Measurements from ENCODE around the gene SNX20. TPM values are rescaled to one million over a fixed set of nuclear protein-coding genes. Genes with fewer than 3 reads are reported as not detected.
A peak's percentile ranks its signal among the peaks of the same experiment; 100 is the strongest.

Gene SNX20
- total RNA-seq, 2 experiments from 2014 or later = 94.7 to 97.7 TPM

- H3K27me3 Mint-ChIP-seq = no peaks in the 10 kb centered on the region
Measured at GRCh38 chr16:50675686-50676610, 5.2 kb downstream of the SNX20 start.

GRCh38 chr16:50674831-50675230, 6.3 kb downstream of the SNX20 start:
- Mint-ChIP-seq H3K27me3 (no peaks in the 10 kb centered on the region), H3K4me1 (peaks cover 54% of the 10 kb centered on the region), H3K9me3 (peaks cover 22% of the 10 kb centered on the region), H3K4me3 (no peak overlapping the region), H3K36me3 (ENCODE audit: low read depth) (peaks cover 98% of the 10 kb centered on the region), H3K27ac (no peak overlapping the region)
- DNase-seq = no peak
- ChIA-PET POLR2A (interaction anchor here (1.2 to 12.4 kb wide), 4 partner anchors 8 to 71 kb away, joined by 3 to 180 read pairs (median 74); partner anchors contain the start of gene CYLD), CTCF (interaction anchor here (1.4 to 17.4 kb wide), 5 partner anchors 8 to 649 kb away, joined by 4 to 288 read pairs (median 240); partner anchors contain the start of gene CNEP1R1)

More at GRCh38 chr16:50675686-50676610, 5.2 kb downstream of the SNX20 start:
- peaks cover 93% of the 10 kb centered on the region for H3K36me3 Mint-ChIP-seq (ENCODE audit: low read depth)
- H3K9me3 Mint-ChIP-seq = peaks cover 22% of the 10 kb centered on the region
- DNase-seq = no peak
- H3K27ac Mint-ChIP-seq = no peak overlapping the region
- no peak overlapping the region for H3K4me3 Mint-ChIP-seq
- H3K4me1 Mint-ChIP-seq = peaks cover 60% of the 10 kb centered on the region
- CTCF ChIA-PET = interaction anchor here (1.4 to 17.4 kb wide), 5 partner anchors 9 to 650 kb away, joined by 4 to 288 read pairs (median 240); partner anchors contain the start of gene CNEP1R1
- POLR2A ChIA-PET = interaction anchor here (1.2 to 12.4 kb wide), 3 partner anchors 9 to 69 kb away, joined by 3 to 180 read pairs (median 144); partner anchors contain the start of gene CYLD

- no peak for DNase-seq
- Mint-ChIP-seq H3K4me1 (peaks cover 49% of the 10 kb centered on the region), H3K9me3 (peaks cover 22% of the 10 kb centered on the region), H3K4me3 (no peak overlapping the region), H3K27ac (no peak overlapping the region), H3K36me3 (ENCODE audit: low read depth) (peaks cover 95% of the 10 kb centered on the region), H3K27me3 (no peaks in the 10 kb centered on the region)
- ChIA-PET CTCF (interaction anchor here (11.4 to 17.4 kb wide), 3 partner anchors 7 to 131 kb away, joined by 240 to 288 read pairs (median 266); no protein-coding TSS in a partner anchor), POLR2A (interaction anchor here (1.1 to 12.4 kb wide), 5 partner anchors 8 to 132 kb away, joined by 3 to 180 read pairs (median 5); partner anchors contain the start of gene CYLD)
Measured at GRCh38 chr16:50673496-50674275, 7.4 kb downstream of the SNX20 start.

- CTCF ChIA-PET = interaction anchor here (0.7 to 17.4 kb wide), 9 partner anchors 9 to 604 kb away, joined by 3 to 288 read pairs (median 4); partner anchors contain the start of genes CYLD and SNX20
Measured at GRCh38 chr16:50671644-50672260, 9.4 kb downstream of the SNX20 start.

GRCh38 chr16:50670476-50670875, 10.6 kb downstream of the SNX20 start:
- Mint-ChIP-seq H3K9me3 (peaks cover 22% of the 10 kb centered on the region), H3K4me3 (no peak overlapping the region), H3K4me1 (peaks cover 47% of the 10 kb centered on the region), H3K27me3 (no peaks in the 10 kb centered on the region), H3K36me3 (ENCODE audit: low read depth) (peaks cover 77% of the 10 kb centered on the region), H3K27ac (no peak overlapping the region)
- no peak for DNase-seq
- ChIA-PET CTCF (interaction anchor here (1.3 to 17.4 kb wide), 4 partner anchors 10 to 134 kb away, joined by 5 to 288 read pairs (median 253); partner anchors contain the start of genes CYLD and SNX20), POLR2A (interaction anchor here (2.5 to 12.4 kb wide), 3 partner anchors 10 to 75 kb away, joined by 26 to 180 read pairs (median 144); partner anchors contain the start of genes CYLD and SNX20)

More at GRCh38 chr16:50671644-50672260, 9.4 kb downstream of the SNX20 start:
- POLR2A ChIA-PET = interaction anchor here (0.7 to 12.4 kb wide), 7 partner anchors 9 to 135 kb away, joined by 3 to 180 read pairs (median 3); partner anchors contain the start of genes CYLD and SNX20
- peak; percentile 70 for DNase-seq
- Mint-ChIP-seq H3K4me1 (peaks cover 47% of the 10 kb centered on the region), H3K4me3 (no peak overlapping the region), H3K9me3 (peaks cover 22% of the 10 kb centered on the region), H3K27me3 (no peaks in the 10 kb centered on the region), H3K36me3 (ENCODE audit: low read depth) (peaks cover 89% of the 10 kb centered on the region), H3K27ac (peak overlapping the region; percentile 23)

- Mint-ChIP-seq H3K4me3 (no peak overlapping the region), H3K4me1 (peaks cover 52% of the 10 kb centered on the region), H3K27me3 (no peaks in the 10 kb centered on the region), H3K27ac (no peak overlapping the region), H3K9me3 (peaks cover 19% of the 10 kb centered on the region), H3K36me3 (ENCODE audit: low read depth) (peaks cover 70% of the 10 kb centered on the region)
- DNase-seq = no peak
- CTCF ChIA-PET = interaction anchor here (0.7 to 17.4 kb wide), 6 partner anchors 11 to 315 kb away, joined by 3 to 288 read pairs (median 124); partner anchors contain the start of genes CYLD and SNX20
- POLR2A ChIA-PET = interaction anchor here (1.0 to 12.4 kb wide), 4 partner anchors 11 to 76 kb away, joined by 3 to 180 read pairs (median 74); partner anchors contain the start of genes CYLD and SNX20
Measured at GRCh38 chr16:50669741-50670140, 11.4 kb downstream of the SNX20 start.

- Mint-ChIP-seq H3K4me3 (no peak overlapping the region), H3K27me3 (no peaks in the 10 kb centered on the region), H3K4me1 (peaks cover 56% of the 10 kb centered on the region), H3K27ac (peak overlapping the region; percentile 94), H3K9me3 (peaks cover 16% of the 10 kb centered on the region), H3K36me3 (ENCODE audit: low read depth) (peaks cover 68% of the 10 kb centered on the region)
- no peak for DNase-seq
- POLR2A ChIA-PET = interaction anchor here (1.1 to 12.4 kb wide), 4 partner anchors 12 to 94 kb away, joined by 4 to 180 read pairs (median 88); partner anchors contain the start of genes CYLD and SNX20
- CTCF ChIA-PET = interaction anchor here (1.0 to 17.4 kb wide), 19 partner anchors 12 to 643 kb away, joined by 3 to 288 read pairs (median 9); partner anchors contain the start of genes CNEP1R1, CYLD, HEATR3 and SNX20
Measured at GRCh38 chr16:50668368-50669008, 12.6 kb downstream of the SNX20 start.

GRCh38 chr16:50667497-50668367, 13.4 kb downstream of the SNX20 start:
- H3K4me1 Mint-ChIP-seq = peaks cover 56% of the 10 kb centered on the region
- H3K9me3 Mint-ChIP-seq = peaks cover 14% of the 10 kb centered on the region
- ChIA-PET CTCF (interaction anchor here (0.8 to 17.4 kb wide), 36 partner anchors 13 to 643 kb away, joined by 3 to 288 read pairs (median 8); partner anchors contain the start of genes BRD7, CNEP1R1, CYLD and HEATR3), POLR2A (interaction anchor here (0.8 to 12.4 kb wide), 18 partner anchors 13 to 643 kb away, joined by 3 to 180 read pairs (median 4); partner anchors contain the start of genes CNEP1R1, CYLD and SNX20)
- H3K27me3 Mint-ChIP-seq = no peaks in the 10 kb centered on the region
- DNase-seq = no peak
- H3K4me3 Mint-ChIP-seq = peak overlapping the region; percentile 57
- H3K27ac Mint-ChIP-seq = peak overlapping the region; percentile 94
- H3K36me3 Mint-ChIP-seq (ENCODE audit: low read depth) = peaks cover 61% of the 10 kb centered on the region

GRCh38 chr16:50666658-50667496, 14.2 kb downstream of the SNX20 start:
- ChIA-PET POLR2A (interaction anchor here (0.8 to 12.4 kb wide), 20 partner anchors 13 to 642 kb away, joined by 3 to 180 read pairs (median 4); partner anchors contain the start of genes CNEP1R1, CYLD and SNX20), CTCF (interaction anchor here (0.6 to 17.4 kb wide), 42 partner anchors 13 to 642 kb away, joined by 3 to 288 read pairs (median 8); partner anchors contain the start of genes BRD7, CNEP1R1, CYLD and HEATR3)
- peaks cover 53% of the 10 kb centered on the region for H3K36me3 Mint-ChIP-seq (ENCODE audit: low read depth)
- H3K9me3 Mint-ChIP-seq = peaks cover 10% of the 10 kb centered on the region
- H3K4me1 Mint-ChIP-seq = peaks cover 55% of the 10 kb centered on the region
- peak overlapping the region; percentile 94 for H3K27ac Mint-ChIP-seq
- no peaks in the 10 kb centered on the region for H3K27me3 Mint-ChIP-seq
- peak; percentile 65 for DNase-seq
- peak overlapping the region; percentile 57 for H3K4me3 Mint-ChIP-seq

Data from activated CD4-positive, alpha-beta memory T cell treated with anti-CD3 and anti-CD28 coated beads, Interleukin-2, amount 10 ng/mL, durations not matched to agents 7 days and 5 days (primary cell).